GM21723 (cell line): Measurements from ENCODE around the gene CENPM.
"Not testable (repeated sequence)": the region's sequence is repeated elsewhere in the genome, so short reads cannot be mapped to it uniquely, and the experiment has no call there.

ENCODE experiments used
- ATAC-seq: cut with Tn5 transposase; IDR thresholded peaks from one replicate; pipeline ENCODE4 v1.9.1; 2021; ENCODE audit warnings: mild to moderate bottlenecking, moderate library complexity; ENCODE audit not compliant: unreplicated experiment

CENPM gene

DNA sequence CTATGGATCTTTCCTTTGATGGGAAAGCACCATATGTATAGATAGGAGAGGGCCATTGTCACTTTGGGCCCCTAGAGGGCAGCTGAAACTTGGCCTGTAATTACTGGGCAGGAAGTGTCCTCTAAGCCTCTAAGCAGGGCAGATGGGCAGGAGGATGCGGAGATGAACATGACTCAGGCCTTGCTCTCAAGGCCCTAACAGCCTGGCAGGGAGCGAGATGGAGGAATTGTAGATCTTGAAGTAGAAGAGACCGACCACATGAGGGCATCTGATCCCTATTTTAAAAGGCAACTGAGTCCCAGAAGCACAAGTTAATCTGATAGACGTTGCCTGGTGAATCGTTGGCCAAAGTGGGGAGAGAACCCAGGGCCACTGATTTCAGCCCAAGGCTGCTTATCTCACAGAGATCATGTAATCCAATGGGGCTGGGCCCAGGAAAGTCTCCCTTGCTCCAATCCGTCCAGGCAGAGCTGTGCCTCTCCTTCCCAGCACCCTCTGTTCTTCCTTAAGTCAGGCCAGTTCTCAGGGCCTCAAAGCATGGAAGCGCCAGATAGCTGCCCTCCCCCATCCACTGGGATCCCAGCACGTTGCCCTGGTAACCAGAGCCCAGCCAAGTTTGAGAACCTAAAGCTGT is 19.8 kb upstream of the CENPM start:
- no peak for ATAC-seq

DNA sequence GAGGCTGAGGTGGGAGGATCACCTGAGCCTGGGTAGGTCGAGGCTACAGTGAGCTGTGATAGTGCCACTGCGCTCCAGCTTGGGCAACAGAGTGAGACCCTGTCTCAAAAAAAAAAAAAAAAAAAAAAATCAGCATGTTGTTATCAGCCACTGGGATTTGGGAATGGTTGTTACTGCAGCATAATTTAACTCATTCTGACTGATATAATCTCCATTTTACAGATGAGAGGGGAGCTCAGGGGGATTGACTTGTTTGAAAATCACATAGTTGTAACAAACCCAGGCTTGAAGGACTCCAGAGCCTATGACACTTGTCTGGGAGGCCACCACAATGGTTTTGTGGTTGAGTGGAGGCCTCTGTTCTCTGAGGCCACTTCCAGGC is 19.3 kb upstream of the CENPM start:
- ATAC-seq = no peak

DNA sequence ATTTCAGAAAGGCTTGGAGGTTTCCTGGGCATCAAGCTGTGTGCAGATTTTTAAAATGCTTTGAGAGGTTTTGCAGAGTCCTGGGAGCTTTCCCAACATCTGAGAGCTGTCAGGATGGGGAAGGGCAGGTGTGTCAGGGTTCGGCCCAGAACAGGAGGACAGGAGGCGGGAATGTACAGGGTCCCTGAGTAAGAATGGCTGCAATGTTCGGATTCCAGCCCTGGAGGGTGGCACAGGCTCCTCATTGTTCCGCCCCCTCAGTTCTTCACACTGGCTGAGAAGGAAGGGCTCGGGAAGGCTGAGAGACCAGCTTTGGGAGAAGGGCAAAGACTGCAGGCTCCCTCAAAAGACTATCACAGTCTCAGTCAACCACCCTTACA is 17.1 kb upstream of the CENPM start:
- ATAC-seq = no peak

DNA sequence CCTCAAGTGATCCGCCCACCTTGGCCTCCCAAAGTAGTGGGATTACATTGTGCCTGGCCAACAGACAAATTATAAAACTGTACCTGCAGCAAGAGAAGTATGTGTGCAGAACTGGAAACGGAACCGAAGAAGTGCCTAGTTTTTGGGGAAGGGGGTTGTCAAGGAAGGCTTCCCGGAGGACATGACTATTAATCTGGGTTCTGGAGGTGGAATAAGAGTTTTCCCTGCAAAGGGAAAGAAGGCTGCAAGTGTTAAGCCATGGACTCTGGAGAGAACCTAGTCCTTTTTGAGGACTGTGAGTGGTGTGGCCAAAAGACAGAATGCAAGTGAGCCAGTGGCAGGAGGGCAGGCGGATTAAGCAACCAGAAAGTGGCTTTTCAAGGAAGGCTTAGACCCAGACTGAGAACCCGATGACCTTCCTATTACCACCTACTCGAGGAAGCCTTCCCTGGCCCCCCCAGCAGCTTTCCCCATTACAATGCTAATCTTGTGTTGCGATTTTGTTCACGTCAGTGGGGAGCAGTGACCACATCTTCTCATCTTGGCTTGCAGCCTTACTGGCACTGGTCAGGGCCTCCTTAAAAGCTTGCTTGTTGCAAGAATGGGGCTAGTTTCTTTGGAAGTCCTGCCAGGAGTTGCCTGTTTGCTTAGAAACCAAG is 16.6 kb upstream of the CENPM start:
- no peak for ATAC-seq

DNA sequence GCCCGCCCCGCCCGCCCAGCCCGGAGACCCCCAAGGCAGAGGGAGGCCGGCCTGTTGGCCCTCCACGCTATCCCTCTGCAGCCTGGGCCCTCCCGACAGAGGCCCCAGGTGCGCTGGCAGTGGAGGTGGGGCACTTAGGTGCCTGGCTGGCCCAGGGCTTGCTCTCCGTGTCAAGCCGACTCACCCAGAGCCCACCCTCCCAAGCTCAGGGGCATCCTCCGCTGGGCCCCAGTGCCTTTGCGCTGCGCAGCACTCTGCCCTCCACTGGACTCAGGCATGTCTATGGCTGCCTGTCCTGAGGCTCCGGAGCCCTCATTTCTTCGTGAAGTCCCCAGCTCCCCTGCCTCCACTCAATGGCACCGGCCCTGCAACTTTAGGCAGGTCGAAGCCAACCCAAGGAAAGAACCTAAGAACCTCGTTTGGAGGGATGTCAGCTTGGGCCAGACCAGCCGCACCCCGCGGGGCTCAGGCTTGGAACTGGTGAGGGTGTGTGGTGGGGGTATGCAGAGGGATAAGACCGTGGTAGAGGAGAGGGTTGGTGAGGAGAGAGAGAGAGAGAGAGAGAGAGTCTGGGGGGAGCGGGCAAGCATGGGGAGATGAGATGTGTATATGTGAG is 11.1 kb upstream of the CENPM start:
- no peak for ATAC-seq

DNA sequence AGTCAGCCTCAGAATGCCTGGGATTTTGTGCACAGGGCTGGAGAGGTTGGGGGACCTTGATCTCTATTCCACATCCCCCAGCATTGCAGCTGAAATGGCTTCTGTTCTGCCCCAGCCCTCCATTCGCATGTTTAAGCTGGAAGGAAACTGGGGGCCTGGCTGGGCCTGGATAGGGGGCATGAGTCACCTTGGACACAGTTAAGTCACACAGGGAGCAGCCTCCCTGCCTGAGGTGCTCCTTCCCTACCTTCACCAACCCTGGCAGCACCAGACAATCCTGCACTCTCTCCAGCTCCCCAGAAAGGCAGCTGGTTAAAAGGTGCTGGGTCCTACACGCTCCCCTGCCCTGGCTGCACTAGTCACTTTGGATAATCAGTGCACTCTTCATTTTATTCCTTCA is 5.8 kb upstream of the CENPM start:
- no peak for ATAC-seq

DNA sequence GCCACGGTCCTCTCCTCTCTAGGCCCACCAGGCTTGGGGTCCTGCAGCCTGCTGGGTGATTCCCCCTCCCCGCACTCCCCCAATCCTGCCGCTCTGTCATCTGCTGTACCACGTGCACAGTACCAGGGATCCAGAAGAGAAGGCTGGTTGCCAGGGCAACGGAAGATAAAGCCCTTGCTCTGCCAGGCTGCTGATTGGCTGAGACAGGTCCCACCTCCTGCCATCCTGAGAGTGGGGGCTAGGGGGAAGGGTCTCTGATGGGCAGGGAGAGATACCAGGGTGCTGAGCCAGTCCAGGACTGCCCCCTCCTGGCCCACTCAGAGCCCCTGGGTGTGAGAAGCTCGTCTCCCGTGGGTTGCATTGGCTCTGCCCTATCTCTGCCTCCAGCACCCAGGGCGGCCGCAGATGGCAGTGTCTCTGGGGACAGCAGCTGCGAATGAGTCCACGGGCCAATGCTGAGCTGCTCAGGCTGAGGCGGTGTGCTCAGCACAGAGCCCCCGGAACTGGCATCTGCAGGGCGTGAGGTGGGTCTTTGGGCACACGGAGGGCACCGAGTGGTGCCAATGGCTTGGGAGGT is 5.0 kb upstream of the CENPM start, which contains the start of gene SMIM45:
Gene SMIM45 (plus strand): TSS at position 253 of the 577 bp plus-strand sequence.
- no peak for ATAC-seq

DNA sequence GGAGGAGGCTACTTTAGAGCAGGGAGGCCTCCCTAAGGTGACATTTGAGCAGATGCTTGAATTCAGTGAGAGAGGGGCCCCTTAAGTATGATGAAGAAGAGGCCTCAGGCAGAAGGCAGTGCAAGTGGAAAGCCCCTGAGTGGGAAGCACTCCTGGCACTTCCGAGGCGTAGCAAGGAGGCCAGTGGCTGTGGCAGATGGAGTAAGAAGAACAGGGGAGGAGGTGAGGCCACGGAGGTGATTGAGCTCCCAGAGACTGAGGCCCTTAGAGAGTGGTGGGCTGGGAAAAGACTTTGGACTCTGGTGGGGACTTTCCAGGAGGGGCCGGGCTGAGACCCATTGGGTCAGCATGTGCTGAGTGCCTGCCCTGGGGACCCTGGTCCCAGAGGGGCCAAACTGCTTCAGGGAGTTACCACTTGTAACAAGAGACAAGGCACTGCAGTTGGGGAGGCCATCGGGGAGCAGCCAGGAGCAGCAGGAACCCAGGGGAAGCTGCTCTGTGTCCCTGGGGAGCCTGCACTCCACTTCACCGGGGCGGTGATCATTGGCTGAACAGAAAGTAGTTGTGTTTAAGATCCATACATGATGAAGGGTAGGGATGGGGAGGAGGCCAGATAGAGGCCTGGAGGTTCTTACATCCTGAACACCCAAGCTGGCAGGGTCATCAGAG is 2.5 kb upstream of the CENPM start:
- ATAC-seq = no peak

DNA sequence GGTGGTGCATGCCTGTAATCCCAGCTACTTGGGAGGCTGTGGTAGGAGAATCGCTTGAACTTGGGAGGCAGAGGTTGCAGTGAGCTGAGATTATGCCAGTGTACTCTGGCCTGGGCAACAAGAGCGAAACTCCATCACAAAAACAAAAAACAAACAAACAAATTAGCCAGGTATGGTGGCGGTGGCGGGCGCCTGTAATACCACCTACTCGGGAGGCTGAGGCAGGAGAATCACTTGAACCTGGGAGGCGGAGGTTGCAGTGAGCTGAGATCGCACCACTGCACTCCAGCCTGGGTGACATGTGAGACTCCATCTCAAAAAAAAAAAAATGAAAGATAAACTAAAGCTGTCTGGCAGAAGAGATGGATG is 2.0 kb upstream of the CENPM start:
- ATAC-seq = not testable (repeated sequence)

DNA sequence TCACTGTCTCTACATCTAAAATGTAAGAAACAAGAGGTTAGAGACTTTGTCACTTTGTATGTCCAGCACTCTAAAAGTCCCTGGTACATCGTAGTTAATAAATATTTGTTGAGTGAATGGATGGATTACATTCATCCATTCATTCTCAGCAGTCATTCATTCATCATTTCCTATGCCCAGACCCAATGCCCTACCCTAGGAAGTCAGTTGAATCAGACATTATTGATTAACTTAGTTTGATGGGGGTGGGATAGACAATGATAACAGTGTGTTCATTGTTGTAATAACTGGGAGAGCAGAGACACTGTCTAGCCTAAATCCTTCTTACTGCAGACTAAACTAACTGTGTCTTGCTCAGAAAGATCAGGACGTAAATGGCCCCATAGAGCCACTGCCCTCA is 1.2 kb upstream of the CENPM start:
- ATAC-seq = no peak

DNA sequence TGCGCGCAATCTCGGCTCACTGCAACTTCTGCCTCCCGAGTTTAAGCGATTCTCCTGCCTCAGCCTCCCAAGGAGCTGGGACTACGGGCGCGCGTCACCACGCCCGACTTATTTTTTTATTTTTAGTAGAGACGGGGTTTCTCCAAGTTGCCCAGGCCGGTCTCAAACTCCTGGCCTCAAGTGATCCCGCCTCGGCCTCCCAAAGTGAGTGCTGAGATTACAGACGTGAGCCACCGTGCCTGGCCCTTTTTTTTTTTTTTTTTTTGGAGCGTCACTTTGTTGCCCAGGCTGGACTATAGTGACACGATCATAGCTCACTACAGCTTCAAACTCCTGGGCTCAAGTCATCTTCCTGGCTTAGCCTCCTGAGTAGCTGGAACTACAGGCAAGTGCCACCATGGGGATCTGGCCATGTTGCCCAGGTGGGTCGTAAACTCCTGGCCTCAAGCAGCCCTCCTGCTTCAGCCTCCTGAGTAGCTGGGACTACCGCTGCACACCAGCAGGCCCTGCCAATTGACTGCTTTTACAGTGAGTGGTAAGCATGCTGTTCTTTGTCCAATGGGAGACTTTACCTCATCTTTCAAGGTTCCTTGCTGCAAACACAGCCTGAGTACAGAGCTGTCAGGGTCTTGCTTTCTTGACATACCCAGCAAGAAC is 600 bp upstream of the CENPM start:
- ATAC-seq = no peak

DNA sequence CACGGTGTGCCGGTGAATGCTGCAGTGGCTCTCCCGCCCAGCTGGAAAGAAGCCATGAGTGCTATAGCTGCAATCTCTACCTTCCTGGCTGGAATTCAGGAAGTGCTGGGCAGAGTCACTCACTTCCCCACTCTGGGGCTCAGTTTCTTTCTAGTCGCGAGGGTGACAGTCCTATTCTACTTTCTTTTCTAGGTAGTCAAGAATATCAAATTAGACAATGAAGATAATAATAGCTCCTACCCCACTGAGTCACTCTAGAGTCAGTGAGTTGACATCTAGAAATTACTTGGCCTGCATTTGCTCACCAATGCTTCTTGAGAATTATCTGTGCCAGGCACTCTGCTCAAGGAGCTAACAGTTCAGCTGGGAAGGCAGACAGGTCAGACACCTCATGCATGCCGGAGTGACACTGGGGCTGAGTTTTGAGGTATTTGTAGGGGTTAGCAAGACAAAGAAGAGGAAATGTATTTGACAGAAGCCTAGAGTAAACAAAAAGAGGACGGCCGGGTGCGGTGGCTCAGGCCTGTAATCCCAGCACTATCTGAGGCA is 3.2 kb downstream of the CENPM start:
- ATAC-seq = no peak

DNA sequence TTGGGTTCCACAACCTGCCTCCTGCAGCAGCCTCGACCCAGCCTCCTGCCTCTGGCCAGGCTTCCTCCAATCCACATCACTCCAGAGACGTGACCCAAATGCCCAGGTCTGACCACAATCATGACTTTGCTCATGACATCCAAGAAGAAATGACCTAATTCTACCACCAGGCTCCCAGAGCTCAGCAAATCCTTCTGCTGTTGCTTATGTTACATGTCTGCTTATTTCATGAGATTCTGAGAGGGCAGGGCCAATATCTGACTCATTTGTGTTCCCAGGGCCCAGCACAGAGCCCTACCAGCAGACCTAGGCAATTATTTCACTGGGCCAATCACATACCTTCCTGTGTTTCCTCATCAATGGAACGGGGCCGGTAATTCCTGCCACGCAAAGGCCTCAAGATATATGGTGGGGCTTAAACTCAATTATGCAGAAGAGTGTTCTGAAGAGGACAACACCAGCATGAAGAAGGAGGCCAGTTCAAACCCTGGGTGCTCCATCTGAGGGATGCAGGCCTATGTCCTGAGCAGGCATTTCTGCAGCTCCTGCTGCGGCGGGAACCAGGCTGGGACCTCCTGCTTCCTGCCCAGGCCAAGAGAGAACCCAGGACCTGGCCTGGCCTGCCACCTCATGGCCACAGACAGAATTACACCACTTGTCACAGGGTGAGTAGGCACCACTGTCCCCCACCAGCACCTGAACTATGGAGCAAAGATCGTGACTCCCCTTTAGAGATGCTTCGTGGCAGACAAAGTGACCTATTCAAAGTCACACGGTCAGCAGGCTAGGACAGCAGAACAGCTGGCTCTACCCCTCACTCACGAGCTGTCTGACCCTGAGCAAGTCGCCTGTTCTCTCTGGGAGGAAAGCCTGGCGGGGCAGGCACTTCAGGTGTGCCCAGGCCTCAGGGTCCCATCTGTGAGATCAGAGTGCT is 5.9 kb downstream of the CENPM start:
- ATAC-seq = peak; percentile 35

DNA sequence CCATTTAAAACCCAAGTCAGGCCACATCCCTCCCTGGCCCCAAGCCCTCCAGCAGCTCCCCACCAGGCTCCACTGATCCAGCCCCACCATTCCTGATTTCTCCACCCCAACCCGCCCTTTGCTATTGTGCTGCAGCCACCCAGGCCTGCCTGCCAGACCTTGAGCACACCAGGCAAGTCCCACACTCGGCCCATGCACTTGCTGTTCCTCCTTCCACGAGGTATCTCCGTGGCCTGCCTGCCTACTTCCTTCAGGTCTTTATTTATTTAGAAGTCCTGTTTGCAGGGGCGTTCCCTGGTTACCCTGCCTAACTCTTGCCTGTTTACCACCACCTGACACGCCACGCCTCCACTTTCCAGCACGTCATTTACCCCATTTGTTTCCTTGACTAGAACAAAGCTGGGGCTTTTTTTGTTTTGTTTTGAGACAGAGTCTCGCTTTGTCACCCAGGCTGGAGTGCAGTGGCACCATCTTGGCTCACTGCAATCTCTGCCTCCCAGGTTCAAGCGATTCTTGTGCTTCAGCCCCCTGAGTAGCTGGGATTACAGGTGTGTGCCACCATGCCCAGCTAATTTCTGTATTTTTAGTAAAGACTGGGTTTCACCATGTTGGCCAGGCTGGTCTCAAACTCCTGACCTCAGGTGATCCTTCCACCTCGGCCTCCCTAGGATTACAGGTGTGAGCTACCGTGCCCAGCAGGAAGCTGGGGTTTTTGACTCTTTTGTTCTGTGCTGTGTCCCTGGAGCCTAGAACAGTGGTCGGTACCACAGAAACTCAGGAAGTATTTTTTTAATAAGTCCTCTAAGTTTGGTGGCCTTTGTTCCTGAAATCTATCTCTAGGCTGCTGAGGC is 6.7 kb downstream of the CENPM start:
- peak; percentile 49 for ATAC-seq

DNA sequence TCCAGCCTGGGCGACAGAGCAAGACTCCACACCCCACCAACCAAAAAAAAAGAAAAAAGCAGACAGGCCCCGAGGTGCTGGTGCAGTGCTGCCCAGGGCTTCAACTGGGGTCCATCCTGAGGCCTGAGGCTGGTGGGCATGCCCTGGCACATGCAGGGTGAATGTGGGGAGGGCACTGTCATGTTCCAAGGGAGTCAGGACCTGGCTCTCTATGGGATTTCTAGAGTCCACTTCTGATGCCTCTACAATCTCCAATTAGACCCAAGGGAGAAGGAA is 10.1 kb downstream of the CENPM start:
- no peak for ATAC-seq

DNA sequence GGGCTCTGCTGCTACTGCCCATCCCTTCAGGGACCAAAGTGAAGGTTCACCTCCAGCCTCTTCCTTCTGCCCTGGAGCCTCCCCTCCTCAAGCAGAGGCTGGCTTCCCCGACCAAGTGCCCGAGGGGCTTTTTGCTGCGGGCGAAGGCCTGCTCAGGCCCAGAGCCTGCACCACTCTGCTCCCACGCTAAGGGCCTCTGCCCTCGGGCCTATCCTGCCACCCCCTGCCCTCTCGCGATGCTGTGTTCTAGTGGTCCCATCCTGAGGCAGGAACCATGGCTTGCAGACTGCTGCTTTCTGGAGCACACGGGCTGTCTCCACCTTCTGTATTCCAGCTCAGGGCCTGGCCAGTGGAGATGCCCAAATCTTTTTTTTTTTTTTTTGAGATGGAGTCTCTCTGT is 11.4 kb downstream of the CENPM start:
- ATAC-seq = no peak

DNA sequence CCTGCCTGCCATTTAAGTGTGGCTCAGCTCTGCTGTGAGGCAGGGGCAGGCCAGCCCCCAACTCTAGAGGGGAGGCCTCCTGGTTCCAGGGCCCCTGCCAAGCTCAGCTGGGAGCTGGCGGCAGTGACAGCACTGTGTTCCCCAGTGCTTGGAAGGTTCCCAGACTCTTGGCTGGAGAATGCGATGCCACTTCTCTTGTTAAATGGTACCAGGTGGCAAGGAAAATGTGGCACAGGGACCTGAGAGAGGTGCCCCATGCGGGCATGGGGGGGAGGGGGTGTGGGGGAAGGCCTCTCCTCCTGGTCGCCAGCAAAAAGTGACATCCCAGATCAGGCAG is 12.0 kb downstream of the CENPM start:
- no peak for ATAC-seq

DNA sequence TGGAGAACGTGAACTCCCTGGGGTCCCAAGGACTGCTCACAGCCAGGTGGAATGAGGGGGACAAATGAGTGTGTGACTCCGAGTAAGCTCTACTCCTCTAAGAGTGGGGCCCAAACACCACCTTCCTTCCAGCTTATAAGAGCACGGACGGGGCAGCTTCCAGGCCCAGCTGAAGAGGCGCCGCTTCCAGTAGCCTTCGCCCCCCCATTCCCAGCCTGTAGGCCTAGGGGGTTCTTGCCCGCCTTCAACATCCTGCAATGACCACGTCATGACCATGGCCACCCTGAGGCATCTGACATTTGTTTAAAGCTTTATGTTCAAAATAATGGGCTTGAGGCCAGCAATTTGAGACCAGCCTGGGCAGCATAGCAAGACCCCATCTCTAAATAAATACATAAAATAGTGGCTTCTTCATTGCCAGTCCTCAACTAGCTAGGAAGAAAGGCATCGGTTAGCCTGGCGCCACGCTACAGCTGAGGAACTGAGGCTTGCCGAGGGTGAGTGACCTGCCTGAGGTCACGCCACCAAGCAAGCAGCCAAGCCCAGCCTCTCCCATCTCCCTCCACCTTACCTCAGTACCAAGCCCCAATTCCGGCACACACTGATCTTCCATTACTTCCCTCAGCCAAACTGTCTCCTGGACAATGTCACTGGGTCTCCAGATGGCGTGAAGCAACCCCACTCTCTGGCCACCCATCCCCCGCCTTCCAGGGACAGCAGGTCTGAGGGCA is 12.5 kb downstream of the CENPM start:
- ATAC-seq = no peak
